HTR-8/SVneo (cell line): Measurements from ENCODE around the gene RARG.

ENCODE experiments used
- DNase-seq: peaks from one replicate; pipeline ENCODE4 v3.0.0; 2011; ENCODE audit warnings: low spot score, mixed read lengths; ENCODE audit not compliant: insufficient read length
- FAIRE-seq: peaks from 2 replicates; lab custom pipeline; 2011; peaks lifted over from hg19 to GRCh38; lab: Jason Lieb, UNC

Gene RARG

DNA sequence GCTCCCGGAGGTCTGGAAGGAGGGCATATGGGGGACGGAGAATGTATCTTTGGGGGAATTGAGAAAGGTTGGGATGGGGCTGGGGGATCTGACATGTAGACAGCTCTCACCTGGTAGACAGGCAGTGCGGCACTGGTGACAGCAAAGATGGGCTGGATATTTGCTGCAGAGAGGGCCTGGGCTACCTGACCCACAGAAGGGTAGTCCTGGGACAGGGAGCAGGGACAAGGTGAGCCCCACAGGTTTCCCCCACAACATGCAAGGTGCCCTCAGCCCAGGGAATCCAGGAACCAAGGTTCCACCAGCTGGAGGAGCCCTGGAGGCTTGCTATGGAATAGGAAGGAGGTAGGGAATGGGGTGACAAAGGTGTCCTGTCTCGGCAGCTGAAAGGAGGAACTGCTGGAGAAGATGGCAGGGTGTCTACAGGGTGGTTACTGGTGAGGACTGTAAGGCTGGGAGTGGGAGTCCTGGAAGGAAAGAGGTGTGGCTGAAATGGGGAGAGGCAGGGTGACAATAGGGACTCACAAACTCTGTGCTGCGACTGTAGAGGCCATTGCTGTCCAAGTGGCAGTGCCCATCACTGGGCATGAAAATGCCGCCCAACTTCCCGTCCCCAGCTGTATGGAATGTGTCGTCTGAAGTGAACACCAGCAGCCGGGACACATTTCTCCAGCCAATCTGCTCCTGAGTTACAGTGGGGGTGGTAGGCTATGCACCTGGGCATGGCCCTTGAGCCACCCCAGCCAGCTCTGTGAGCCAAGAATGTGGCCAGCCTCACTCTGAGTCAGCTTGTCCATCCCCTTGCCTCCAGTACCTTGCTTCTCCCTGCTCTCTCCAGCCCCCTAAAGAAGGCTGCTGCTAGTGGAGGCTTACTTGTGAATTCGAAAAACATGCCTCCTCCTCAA lies 36.2 kb downstream of the RARG start:
- FAIRE-seq (no peak), DNase-seq (no peak)

DNA sequence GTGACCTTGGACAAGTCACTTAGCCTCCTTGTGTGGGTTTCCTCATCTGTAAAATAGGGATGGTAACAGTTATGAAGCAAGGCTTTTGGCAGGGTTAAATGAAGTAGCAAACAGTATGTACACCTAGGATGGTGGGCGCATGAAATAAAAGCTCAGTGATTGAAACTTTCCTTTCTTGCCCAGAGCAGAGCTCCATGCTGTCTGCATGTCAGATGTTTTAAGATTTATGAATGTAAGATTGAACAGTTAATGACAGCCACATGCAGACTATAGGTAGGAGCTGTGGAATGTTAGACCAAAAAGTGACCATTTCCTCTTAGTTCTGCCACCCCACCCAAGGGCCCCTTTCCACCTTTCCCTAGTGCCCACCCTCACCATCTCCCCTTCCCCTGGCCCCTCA lies 37.0 kb downstream of the RARG start:
- DNase-seq = no peak
- FAIRE-seq = no peak

DNA sequence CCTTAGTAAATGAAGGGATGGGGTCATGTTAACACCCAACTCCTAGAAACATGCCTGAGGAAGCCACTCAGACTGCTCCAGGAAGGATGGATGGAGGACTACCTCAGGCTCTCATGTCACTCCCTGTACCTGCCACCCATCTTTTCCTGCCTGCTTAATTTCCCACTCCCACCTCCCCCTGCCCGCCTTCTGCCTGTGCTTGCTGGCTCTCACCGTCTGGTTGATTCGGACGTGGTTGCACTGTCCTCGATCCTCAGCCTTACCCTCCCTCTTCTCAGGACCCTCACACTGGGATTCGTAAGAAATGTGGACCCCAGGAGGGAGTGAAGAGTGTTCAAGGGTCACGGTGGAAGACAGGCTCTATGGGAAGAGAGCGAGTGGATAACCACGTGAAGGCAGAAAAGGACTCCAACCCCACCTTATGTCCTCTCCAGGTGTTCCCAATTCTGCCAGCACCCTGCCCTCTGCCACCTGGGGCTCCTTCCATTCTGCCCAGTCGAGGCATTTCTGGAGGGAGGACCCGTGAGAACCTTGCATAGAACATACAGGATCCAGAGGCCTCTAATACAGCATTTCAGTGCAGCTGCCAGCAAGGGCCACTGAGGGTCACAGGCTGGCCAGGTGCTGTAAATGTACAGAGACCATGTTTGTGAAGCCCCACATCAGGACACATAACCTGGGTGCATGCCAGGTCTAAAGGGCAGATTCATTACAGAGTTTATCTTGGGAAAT lies 37.9 kb downstream of the RARG start:
- no peak for FAIRE-seq
- DNase-seq = no peak

DNA sequence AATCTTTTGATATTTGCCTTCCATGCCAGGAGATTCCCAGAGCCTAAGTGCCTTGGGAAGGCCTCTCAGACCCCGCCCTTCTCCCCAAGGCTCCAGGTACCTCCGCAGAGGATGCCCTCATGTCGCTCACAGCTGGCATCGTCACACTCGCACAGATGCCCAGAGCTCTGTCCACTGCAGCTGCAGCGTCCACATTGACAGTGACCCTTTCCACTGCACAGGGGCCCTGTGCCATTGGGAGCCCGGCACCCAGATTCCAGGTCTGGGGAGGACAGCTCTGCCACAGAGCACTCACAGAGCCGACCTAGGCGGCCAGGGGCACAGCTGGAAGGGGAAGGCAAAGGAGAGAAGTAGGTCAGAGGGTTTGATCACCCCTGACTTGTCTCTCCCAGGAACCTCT lies 39.0 kb downstream of the RARG start:
- FAIRE-seq = no peak
- DNase-seq = no peak

DNA sequence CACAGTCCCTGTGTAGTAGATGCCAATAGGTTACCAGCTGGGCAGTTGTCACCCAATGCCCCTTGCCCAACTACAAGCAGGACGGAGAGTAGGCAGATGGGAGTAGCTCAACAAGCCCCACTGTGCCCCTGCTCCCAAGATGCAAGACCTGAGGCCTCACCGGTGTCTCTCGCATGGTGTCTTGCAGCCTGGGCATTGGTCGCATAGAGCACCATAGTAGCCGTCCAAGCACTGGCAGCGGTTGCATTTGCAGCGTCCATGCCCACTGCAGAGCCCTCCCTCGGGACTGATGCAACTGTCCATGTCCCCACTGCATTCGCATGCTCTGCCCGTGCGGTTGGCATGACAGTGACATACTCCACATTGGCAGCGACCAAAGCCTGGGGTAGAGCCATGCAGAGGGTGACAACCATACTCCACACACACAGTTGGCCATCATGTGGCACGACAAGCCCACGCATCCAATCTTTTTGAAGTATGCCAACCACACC lies 39.4 kb downstream of the RARG start:
- FAIRE-seq (no peak), DNase-seq (no peak)

DNA sequence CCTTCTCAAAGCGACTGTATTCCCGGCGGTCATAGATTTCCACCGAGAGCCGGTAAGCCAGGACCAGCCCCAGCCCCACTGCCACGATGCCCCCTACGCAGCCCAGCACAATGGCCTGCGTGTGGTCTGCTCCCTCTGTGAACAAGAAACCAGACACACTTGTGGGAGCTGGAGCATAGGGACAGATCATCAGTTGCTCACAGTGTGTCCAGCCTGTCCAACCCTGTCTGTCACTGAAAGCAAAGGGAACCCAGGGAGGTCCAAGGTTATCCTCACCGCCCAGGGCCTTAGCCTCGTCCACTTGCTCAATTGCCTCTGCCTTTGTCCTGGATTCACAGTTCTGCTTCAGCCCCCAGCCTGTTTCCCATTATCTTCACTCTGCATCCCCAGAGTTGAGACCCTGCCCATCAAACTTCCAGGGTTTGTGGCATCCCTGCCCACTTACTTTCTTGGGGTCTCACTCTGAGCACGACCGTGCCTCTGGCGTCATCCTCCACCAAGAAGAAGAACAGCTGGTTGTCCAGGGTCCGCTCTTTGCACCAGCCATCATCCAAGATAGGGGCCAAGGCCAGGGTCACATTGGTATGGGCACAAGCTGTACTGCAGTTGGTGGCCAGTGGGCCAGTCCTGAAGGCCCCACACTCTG lies 40.0 kb downstream of the RARG start:
- FAIRE-seq = no peak

DNA sequence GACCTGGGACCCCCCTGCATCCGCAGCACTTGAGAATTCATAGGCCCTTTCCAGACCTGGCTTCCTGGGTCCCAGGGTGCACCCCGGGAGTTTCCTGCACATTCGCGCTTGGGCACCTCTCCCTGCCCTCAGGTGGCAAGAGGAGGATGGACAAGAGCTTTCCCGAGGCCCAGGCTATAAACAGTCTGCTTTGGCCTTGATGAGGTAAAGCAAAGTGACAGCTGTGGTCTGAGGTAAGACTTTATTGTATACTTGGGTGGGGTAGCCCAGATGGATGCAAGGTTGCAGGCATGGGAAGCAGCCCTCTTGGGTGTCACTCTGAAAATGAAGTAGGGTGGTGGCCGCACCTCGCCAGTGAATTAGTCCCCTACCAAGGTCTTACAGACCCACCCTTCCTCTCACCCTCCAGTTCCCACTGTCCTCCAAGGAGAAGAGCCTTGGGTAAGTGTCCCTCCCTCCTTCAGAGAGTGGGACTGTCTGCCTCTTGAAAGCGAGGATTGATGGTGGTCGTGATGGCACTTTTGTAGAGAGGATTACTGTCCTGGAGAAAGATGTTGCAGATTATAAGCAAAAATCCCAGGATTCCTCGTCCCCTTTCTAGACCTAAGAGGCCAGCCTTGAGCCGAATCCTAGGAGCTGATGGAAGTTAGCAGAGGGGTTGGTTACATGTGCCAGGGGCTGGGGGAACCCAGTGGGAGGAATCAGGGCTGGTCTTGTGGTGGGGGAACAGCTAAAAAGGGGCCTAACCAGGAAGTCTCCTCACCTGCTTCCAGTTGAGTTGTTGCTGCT lies 40.7 kb downstream of the RARG start:
- no peak for FAIRE-seq

More for the DNA sequence above, 40.0 kb downstream of the RARG start:
- DNase-seq = no peak

DNA sequence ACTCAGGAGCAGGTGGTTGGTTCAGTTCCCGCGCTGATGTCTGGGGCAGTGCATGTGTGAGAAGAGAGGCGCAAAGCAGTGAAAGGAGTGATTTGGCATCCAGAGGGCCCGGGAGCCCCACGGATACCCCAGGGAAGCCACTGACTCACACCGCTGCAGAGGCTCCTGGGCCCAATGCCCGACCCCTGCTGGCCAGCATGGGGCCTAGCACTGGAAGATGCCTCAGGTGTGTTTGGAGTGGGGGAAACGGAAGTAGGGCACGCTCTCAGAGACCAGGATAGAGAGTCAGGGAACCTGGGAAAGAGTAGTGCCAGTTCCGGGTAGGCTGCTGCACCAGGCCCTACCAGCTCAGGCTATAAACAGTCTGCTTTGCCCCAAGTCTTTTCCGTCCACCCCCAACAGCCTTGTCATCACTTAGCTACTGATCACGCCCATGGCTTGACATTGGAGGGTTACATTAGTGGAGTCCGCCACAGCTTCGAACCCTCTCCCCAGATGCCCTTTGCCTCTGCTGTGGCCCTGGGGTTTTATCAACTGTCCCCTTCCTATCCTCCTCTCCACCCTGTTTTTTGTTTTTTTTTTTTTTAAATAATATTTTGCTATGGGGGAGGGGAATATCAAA lies 41.8 kb downstream of the RARG start:
- DNase-seq (peak; percentile 62), FAIRE-seq (peak; percentile 16)

More for the DNA sequence above, 40.7 kb downstream of the RARG start:
- DNase-seq = no peak

DNA sequence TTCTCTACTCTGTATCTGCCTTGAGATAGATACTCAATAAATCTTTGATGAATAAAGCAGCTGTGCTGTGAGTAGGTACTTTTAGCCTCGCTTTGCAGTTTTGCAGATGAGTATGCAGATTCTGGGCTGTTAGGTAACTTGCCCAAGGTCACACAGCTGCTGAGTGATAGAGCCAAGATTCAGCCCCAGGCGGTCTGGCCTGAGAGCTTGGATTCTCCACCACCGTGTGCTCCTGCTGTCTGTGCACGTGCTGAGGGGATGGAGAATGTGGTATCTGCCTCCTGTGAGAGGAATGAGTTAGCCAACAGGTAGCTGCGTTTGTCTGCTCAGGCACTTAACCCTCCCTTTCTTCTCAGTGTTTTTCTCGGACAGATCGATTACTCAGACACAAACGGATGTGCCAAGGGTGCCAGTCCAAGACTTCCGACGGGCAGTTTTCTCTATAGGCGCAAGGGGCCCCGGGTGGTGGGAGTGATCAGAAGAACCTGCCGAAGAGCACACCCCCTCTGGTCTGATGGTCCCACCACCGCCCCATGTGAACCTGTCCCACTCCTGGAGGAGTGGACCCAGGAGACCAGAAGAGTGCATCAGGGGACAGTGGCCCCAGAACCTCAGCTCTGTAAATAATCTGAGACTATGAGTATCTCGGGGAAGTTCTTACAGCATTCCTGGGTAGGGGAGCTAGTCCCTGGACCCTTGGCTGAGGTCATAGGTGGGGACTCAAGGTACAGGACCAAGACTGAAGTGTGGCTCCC lies 44.7 kb downstream of the RARG start:
- DNase-seq (no peak), FAIRE-seq (no peak)

DNA sequence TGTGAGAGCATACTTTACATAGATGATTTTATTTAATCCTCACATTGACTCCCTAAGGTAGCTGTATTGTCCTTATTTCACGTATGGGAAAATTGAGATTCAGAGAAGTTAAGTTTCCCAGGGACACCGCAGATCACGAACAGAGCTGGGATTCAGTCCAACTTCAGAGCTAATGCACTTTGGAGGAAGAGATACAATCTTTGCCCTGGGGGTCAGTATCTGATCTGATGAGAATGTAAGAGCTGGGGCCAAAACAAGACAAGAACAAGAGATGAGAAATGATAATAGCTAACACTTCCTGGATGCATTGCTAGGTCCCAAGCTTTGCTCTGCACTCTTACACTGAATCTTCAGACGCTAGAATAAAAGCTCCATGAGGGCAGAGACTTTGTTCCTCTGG lies 45.3 kb downstream of the RARG start:
- FAIRE-seq = no peak
- DNase-seq = no peak

DNA sequence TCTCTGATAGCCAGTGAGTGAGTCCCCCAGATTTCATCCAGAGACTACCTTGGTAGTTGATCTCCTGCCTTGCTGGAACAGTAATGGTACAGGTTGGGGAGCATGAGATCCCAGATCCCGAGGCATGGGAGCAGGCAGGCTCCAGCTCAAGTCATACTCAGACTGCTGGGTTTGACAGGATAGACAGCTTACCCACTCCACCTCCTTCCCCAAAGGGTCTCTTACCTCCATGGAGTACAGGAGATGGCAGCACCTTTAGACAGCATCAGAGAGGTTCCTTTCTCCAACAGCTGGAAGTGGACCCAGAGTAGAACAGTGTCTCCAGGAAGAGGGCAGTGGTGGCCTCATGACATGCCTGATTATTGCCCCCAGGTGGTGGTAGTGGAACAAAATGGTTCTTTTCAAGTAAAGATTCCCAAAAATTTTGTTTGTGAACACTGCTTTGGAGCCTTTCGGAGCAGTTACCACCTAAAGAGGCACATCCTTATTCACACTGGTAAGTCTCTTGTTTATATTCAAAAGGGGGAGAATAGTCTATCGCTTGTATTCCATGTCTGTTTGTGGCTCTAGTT lies 46.3 kb downstream of the RARG start:
- DNase-seq = no peak
- no peak for FAIRE-seq

DNA sequence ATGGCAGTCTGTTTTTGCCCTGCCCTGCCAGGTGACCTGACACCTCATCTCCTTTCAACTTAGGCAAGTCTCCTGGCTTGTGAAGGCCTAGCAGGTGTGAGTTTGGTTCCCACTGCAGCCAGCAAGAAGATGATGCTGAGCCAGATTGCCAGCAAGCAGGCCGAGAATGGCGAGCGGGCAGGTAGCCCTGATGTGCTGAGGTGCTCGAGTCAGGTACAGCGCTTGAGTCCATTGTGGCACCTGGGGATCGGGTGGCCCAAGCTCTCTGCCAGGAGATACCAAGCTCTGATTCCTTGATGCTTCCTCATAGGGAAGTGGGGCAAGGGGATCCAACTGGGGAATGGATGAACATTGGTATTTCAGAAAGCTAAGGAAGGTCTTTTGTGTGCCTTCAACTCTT lies 47.2 kb downstream of the RARG start:
- DNase-seq (no peak), FAIRE-seq (no peak)

DNA sequence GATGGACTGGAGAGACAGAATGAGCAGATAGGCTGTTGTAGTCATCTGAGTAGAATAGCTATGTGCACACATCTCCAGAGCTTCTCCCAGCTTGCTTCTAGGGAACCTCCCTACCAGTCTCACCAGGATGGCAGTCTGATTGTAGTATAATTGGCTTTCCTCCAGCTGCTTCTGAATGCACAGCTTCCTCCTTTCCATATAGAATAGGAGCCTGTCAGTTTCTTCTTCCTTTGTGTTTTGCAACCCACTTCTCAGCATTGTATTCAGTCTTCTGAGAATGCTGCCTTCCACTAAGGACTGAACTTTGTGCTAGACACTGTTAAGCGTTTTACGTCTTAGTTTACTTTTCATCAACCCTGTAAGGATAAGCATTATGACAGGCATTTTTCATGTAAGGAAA lies 49.1 kb downstream of the RARG start:
- no peak for FAIRE-seq
- no peak for DNase-seq

DNA sequence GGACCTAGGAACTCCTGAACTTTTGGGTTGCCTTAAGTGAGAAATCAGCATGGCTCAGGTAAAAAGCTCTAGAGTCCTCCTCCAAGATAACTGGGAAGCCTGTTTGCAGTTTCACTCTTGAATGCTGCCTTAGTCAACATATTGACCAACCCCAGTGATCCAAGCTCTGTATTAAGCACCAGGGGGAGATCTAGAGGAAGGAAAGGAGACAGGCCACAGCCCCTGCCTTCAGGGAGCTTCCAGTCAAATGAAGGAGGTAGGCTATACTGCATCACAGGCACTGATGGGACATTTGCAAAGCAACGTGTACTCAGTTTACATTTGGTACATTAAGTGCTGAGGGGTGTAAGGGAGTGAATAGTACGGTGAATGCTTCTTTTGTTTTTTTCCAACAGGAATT lies 50.1 kb downstream of the RARG start:
- DNase-seq = no peak
- FAIRE-seq = no peak

DNA sequence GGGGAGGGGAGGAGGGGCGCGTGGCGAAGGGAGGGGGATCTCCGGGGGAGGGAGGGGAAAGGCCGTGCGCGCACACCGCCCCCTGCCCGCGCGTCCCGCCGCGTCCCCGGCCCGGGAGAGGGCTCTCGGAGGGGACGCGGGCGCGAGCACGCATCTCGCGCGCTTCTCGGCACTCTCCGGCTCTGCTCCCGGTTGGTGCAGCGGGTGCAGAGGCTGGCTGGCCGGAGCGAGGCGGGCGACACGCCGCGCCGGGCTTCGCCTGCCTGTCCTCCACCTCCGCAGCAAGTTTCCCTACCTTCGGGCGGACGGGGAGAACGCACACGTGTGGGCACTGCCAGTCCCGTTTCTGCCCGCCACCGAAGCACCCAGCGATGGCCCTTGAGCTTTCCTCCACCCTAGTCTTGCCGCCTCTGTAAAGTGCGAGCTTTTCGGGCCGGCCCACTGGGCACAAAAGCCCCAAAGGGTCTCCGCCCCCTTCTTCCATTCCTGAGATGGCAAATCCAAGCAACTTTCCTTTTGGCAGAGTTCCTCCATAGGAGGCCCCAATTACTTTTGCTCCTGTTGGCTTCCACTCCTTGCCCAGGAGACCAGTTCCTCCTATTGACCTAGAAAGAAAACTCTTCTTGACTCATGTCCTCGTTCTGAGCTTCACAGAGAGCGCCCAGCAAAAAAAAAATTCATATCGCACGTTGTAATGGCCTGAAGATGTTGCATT lies 50.9 kb downstream of the RARG start:
- peak; percentile 64 for FAIRE-seq
- peak; percentile 89 for DNase-seq

DNA sequence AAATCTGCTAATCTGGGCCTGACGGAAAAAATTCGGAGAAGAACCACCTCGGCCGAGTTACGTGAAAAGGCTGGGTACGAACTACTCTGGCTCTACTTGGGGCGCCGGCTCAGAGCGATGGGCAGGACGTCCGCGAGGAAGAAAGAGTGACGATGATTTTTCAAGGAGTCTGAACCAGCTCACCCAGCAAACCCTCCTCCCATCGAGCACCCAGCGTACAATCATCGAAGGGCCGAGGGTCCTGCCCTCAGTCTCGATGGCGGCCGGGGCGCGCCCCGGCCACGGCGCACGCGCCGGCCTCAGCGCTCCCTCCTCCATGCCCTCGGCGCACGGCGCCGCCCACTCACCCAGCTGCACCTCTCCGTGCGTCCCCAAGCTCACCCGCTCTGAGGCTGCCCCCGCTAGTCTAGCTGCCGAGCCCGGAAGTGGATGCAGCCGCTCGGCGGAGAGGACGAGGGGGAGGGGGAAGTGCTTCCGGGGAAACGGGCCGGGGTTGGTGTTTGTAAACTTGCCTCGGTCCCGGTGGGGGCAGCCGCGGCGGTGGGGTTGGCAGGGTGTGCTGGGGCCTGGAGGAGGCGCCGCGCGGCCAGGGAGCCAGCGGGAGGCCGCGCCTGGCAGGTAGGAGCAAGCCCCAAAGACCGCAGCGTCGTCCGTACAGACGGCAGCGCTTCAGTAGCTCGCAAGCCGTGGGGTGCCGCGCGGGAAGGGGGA lies 51.6 kb downstream of the RARG start, which contains the start of the genes CSAD and ZNF740:
TSS of gene CSAD (minus strand) at position 706 of the 711 bp plus-strand sequence. CDS start 7,455 bp downstream, outside the sequence.
TSS of gene ZNF740 (plus strand) at position 503 of the 711 bp plus-strand sequence. CDS start 1,262 bp downstream, outside the sequence.
- peak; percentile 92 for FAIRE-seq
- peak; percentile 99 for DNase-seq

DNA sequence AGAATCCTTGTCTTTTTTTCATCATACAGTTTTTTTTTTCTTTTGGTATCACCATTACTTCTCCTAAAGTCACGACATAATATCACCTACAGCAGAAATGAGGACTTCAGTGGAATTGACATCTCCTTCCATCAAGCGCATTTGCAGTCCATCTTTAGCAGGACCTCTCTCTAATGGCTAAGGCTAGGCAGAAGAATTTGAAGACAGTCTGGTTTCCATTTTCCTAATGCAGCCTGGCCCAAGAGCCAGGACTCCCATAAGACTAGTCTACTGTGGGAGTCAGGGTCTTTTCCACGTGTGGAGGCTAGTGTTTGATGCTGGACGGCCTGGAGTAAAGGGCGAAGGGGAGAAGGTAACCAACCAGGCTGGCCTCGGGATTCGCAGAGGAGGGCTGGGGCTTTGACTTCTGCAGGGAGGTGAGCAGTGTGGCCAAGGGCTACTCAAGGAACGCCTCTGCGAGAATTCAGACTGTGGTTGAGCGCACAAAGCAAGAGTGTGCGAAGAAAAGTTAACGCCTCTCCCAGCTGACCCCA lies 52.3 kb downstream of the RARG start:
- DNase-seq (no peak), FAIRE-seq (no peak)
